B cell (primary cell): ENCODE data around the gene TLR5. TPM values are rescaled to one million over a fixed set of nuclear protein-coding genes. Genes with fewer than 3 reads are reported as not detected.

ENCODE experiments used
- ATAC-seq: fragments of 200-7000 bp; cut with Tn5 transposase; one replicate; pipeline ENCODE4 v1.10.0; 2021; ENCODE audit warnings: low read depth, mild to moderate bottlenecking, moderate number of reproducible peaks, moderate library complexity
- CTCF ChIA-PET: fragments of 350-600 bp; sonication (Branson Sonifier 250); formaldehyde crosslinking; loops from one replicate; lab custom pipeline; 2021; ENCODE audit warnings: antibody characterized with exemption, inconsistent platforms; lab: Charles Lee
- POLR2A ChIA-PET: fragments of 350-600 bp; sonication (Branson Sonifier 250); formaldehyde crosslinking; loops from one replicate; lab custom pipeline; 2021; ENCODE audit warnings: antibody characterized with exemption; lab: Charles Lee
- DNase-seq: peaks from one replicate; pipeline ENCODE4 v3.0.0; 2013
- H2AFZ ChIP-seq: 2 replicates; pipeline ENCODE4 v1.6.1; 2012; ENCODE audit warnings: mild to moderate bottlenecking, low read depth, low read length; ENCODE audit not compliant: insufficient read depth, poor library complexity, severe bottlenecking
- H3K27ac ChIP-seq, 2 donors: 1 replicate in 1 of 2; 2 replicates in 1 of 2; pipeline ENCODE4 v1.5.1; 2012 to 2013; ENCODE audit warnings: low read length in 2 of 2, mild to moderate bottlenecking in 2 of 2, moderate library complexity in 1 of 2
- H3K27me3 ChIP-seq, 4 experiments: fragments of 200-600 bp in 1 of 4; sonication (generic) in 1 of 4; replicated peaks in 1 of 4; 1 replicate in 2 of 4; 2 replicates in 2 of 4; pipeline versions ENCODE4 v1.6.1 to v1.7.0; 2013 to 2016; ENCODE audit warnings: low read length in 3 of 4, mild to moderate bottlenecking in 2 of 4, mixed read lengths in 1 of 4, moderate library complexity in 1 of 4; ENCODE audit not compliant: insufficient read depth in 4 of 4, control insufficient read depth in 3 of 4; ENCODE audit errors: control extremely low read depth in 1 of 4
- H3K36me3 ChIP-seq, 2 experiments: replicated peaks in 1 of 2; 1 replicate in 1 of 2; 2 replicates in 1 of 2; pipeline versions ENCODE4 v1.6.1 to v1.7.1; 2013; ENCODE audit warnings: low read length in 1 of 2; ENCODE audit not compliant: insufficient read depth in 2 of 2, control insufficient read depth in 1 of 2; ENCODE audit errors: control extremely low read depth in 1 of 2, extremely low read depth in 1 of 2
- H3K4me1 ChIP-seq, 2 donors: fragments of 200-600 bp in 1 of 2; sonication (generic) in 1 of 2; 1 replicate in 1 of 2; 2 replicates in 1 of 2; pipeline versions ENCODE4 v1.5.1 to v1.6.1; 2013 to 2017; ENCODE audit warnings: low read length in 2 of 2; ENCODE audit not compliant: control insufficient read depth in 2 of 2, insufficient read depth in 2 of 2
- H3K4me2 ChIP-seq: replicated peaks from 2 replicates; pipeline ENCODE3; 2012; ENCODE audit warnings: mild to moderate bottlenecking, low read depth, low read length; ENCODE audit not compliant: poor library complexity, severe bottlenecking
- H3K4me3 ChIP-seq, 5 experiments: fragments of 200-600 bp in 1 of 5; sonication (generic) in 1 of 5; 1 replicate in 3 of 5; 2 replicates in 2 of 5; pipeline versions ENCODE4 v1.5.1 to v1.7.0; 2011 to 2016; ENCODE audit warnings: low read length in 4 of 5, mild to moderate bottlenecking in 4 of 5, low read depth in 2 of 5, control low read depth in 1 of 5, moderate library complexity in 1 of 5; ENCODE audit not compliant: insufficient read depth in 1 of 5; ENCODE audit errors: control extremely low read depth in 1 of 5, extremely low read depth in 1 of 5
- H3K79me2 ChIP-seq: fragments of 200-600 bp; sonication (generic); one replicate; pipeline ENCODE4 v1.6.0; 2016; ENCODE audit warnings: low read length; ENCODE audit not compliant: control insufficient read depth, insufficient read depth
- H3K9ac ChIP-seq: fragments of 200-600 bp; sonication (generic); 2 replicates; pipeline ENCODE4 v1.6.1; 2017; ENCODE audit warnings: mild to moderate bottlenecking, low read length, moderate library complexity
- H3K9me3 ChIP-seq, 3 donors: one replicate each; pipeline versions ENCODE4 v1.6.1 to v1.7.1; 2013; ENCODE audit warnings: low read length in 2 of 3; ENCODE audit not compliant: control insufficient read depth in 2 of 3, insufficient read depth in 1 of 3; ENCODE audit errors: control extremely low read depth in 1 of 3
- H4K20me1 ChIP-seq: 2 replicates; pipeline ENCODE4 v1.6.0; 2012; ENCODE audit warnings: mild to moderate bottlenecking, low read length; ENCODE audit not compliant: insufficient read depth, control insufficient read depth, poor library complexity, severe bottlenecking
- H3K27ac Mint-ChIP-seq: one replicate; pipeline ENCODE4 v1.8.0; 2021; ENCODE audit warnings: mixed read lengths
- H3K27me3 Mint-ChIP-seq: one replicate; pipeline ENCODE4 v1.8.0; 2021; ENCODE audit warnings: mixed read lengths
- H3K4me1 Mint-ChIP-seq: one replicate; pipeline ENCODE4 v1.8.0; 2021; ENCODE audit warnings: mixed read lengths
- H3K4me3 Mint-ChIP-seq: one replicate; pipeline ENCODE4 v1.8.0; 2021; ENCODE audit warnings: mixed read lengths
- H3K9me3 Mint-ChIP-seq: one replicate; pipeline ENCODE4 v1.8.0; 2022; ENCODE audit warnings: mixed read lengths; ENCODE audit not compliant: insufficient read depth
- EZH2 ChIP-seq: IDR thresholded peaks from 2 replicates; pipeline ENCODE4 v1.6.1; 2012; ENCODE audit warnings: borderline replicate concordance, low read depth, mild to moderate bottlenecking, moderate library complexity, low read length; ENCODE audit not compliant: insufficient read depth, poor library complexity, severe bottlenecking
- WGBS: methylation state at CpG from one replicate; pipeline ENCODE4 v1.1.5; 2013; ENCODE audit warnings: missing lambda C conversion rate; ENCODE audit not compliant: insufficient coverage; 5-methylcytosine and 5-hydroxymethylcytosine counted together
- intact Hi-C: fragments of 100-400 bp; cut with micrococcal nuclease; formaldehyde crosslinking; loops from one replicate; pipeline ENCODE4 v1.10.0; 2022
- polyA plus RNA-seq: library from polyadenylated mRNA; depleted of rRNA; stranded (reverse); fragments of >200 nt; gene quantifications from 2 replicates; pipeline ENCODE4 v1.2.3, GENCODE V29; 2012
- total RNA-seq, 2 donors: library from RNA; stranded (reverse); fragments of 120-200 nt in 1 of 2; gene quantifications; 1 replicate in 1 of 2; 2 replicates in 1 of 2; pipeline versions ENCODE4 v1.2.3 to v1.2.4, GENCODE V29; 2013 to 2022
- TF ChIP-seq, protein P1 (sequence below): fragments of 200-600 bp; IDR thresholded peaks from one replicate; pipeline ENCODE4 v1.8.0; 2022; ENCODE audit warnings: antibody characterized with exemption, mild to moderate bottlenecking

The TLR5 gene
- total and polyA plus RNA-seq, 2 donors (not counting 1 experiment from before 2014, with no cell fraction given) = 0.21 TPM; not detected in 1

GRCh38 chr1:223105568-223105967, 37.5 kb downstream of the TLR5 start:
- Histone ChIP-seq H3K4me3 (no peak overlapping the region), H3K9me3 (peaks cover 0 to 3% (median 0%) of the 10 kb centered on the region in 3 donors), H2AFZ (no peak overlapping the region), H3K27ac (no peak overlapping the region), H3K4me2 (no peak overlapping the region), H4K20me1 (no peaks in the 10 kb centered on the region), H3K27me3 (peaks cover 0 to 2% (median 0%) of the 10 kb centered on the region in 4 experiments), H3K9ac (no peak overlapping the region), H3K36me3 (no peaks in the 10 kb centered on the region), H3K4me1 (no peaks in the 10 kb centered on the region), H3K79me2 (no peaks in the 10 kb centered on the region)
- peaks cover 27% of the 10 kb centered on the region for H3K27me3 Mint-ChIP-seq
- intact Hi-C loops = no loop called here
- no peak overlapping the region for H3K27ac Mint-ChIP-seq
- no peak overlapping the region for H3K4me3 Mint-ChIP-seq
- H3K9me3 Mint-ChIP-seq = peaks cover 1% of the 10 kb centered on the region
- 98% methylated on average over 6 of the region's 7 CpGs for WGBS
- TF ChIP-seq EZH2 = no peak
- TF ChIP-seq, protein P1, sequence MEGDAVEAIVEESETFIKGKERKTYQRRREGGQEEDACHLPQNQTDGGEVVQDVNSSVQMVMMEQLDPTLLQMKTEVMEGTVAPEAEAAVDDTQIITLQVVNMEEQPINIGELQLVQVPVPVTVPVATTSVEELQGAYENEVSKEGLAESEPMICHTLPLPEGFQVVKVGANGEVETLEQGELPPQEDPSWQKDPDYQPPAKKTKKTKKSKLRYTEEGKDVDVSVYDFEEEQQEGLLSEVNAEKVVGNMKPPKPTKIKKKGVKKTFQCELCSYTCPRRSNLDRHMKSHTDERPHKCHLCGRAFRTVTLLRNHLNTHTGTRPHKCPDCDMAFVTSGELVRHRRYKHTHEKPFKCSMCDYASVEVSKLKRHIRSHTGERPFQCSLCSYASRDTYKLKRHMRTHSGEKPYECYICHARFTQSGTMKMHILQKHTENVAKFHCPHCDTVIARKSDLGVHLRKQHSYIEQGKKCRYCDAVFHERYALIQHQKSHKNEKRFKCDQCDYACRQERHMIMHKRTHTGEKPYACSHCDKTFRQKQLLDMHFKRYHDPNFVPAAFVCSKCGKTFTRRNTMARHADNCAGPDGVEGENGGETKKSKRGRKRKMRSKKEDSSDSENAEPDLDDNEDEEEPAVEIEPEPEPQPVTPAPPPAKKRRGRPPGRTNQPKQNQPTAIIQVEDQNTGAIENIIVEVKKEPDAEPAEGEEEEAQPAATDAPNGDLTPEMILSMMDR = no peak
- POLR2A ChIA-PET = no interaction called here
- ATAC-seq (no peak), DNase-seq (no peak)
- no peaks in the 10 kb centered on the region for H3K4me1 Mint-ChIP-seq
- CTCF ChIA-PET = interaction anchor here (1.1 kb wide), 1 partner anchor 18 kb away, joined by 3 read pairs; no protein-coding TSS in a partner anchor

DNA sequence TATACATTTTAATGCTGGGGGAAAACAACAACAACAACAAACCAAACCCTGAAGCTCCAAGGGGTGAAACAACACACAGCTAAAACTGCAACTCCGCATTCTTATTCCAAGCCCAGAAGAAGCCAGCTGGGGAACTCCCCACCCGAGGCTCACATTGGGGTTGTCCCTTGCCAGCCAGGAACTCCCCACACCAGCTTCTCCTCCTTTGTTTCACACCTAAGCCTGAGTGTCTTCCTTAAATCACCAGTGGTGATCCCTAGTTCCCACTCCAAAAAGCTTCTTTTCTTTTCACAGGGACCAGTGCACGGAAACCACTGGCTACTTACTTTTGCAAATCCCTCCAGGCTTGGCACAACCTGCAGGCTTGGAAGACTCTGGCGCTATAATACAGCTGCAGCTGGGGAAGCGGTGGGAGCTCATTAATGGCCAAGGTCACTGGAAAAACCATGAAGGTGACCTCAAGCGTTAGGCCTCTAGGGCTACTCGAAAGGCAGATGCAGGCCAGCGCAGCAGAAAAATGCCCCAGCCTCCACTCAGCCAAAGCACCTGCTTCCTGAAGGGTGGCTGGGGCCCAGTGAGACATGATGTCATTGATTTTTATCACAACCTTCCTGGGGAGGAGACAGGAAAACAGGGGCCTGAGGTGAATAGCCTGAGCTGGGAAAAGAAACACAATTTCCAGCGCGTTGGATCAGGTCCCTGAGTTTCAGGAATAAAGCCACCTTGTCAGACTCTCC, 40.1 kb downstream of the TLR5 start:
- Histone ChIP-seq H3K4me1 (no peaks in the 10 kb centered on the region), H4K20me1 (no peaks in the 10 kb centered on the region), H3K79me2 (no peaks in the 10 kb centered on the region), H3K4me3 (no peak overlapping the region), H3K27me3 (peaks cover 0 to 2% (median 0%) of the 10 kb centered on the region in 4 experiments), H3K9me3 (peaks cover 3 to 8% (median 6%) of the 10 kb centered on the region in 3 donors), H3K27ac (no peak overlapping the region), H2AFZ (no peak overlapping the region), H3K9ac (no peak overlapping the region), H3K36me3 (no peaks in the 10 kb centered on the region), H3K4me2 (no peak overlapping the region)
- CTCF ChIA-PET = no interaction called here
- POLR2A ChIA-PET = no interaction called here
- ATAC-seq (no peak), DNase-seq (no peak)
- TF ChIP-seq, protein P1 = no peak
- TF ChIP-seq EZH2 = no peak
- intact Hi-C loops = no loop called here
- Mint-ChIP-seq H3K4me1 (no peaks in the 10 kb centered on the region), H3K4me3 (no peak overlapping the region), H3K27ac (no peak overlapping the region), H3K27me3 (peaks cover 25% of the 10 kb centered on the region), H3K9me3 (peaks cover 1% of the 10 kb centered on the region)
- WGBS = 66% methylated on average over 9 of the region's 10 CpGs
